Mesodermal cell (in vitro differentiated cells): ENCODE measurements around the gene CAMK1D. TPM values are rescaled to one million over a fixed set of nuclear protein-coding genes. Genes with fewer than 3 reads are reported as not detected.
"Not testable (repeated sequence)": the region's sequence is repeated elsewhere in the genome, so short reads cannot be mapped to it uniquely, and the experiment has no call there.

Source experiments
- H3K27ac ChIP-seq: 2 replicates; pipeline ENCODE4 v1.7.0; 2013; ENCODE audit warnings: mild to moderate bottlenecking, low read depth, low read length, moderate library complexity; ENCODE audit not compliant: severe bottlenecking
- H3K36me3 ChIP-seq: 2 replicates; pipeline ENCODE4 v1.7.1; 2013; ENCODE audit warnings: mild to moderate bottlenecking, low read length, moderate library complexity; ENCODE audit not compliant: control insufficient read depth, insufficient read depth
- H3K4me1 ChIP-seq: one replicate; pipeline ENCODE4 v1.7.1; 2013; ENCODE audit warnings: mild to moderate bottlenecking, low read length; ENCODE audit not compliant: insufficient read depth, control insufficient read depth, poor library complexity, severe bottlenecking
- H3K4me3 ChIP-seq: 2 replicates; pipeline ENCODE4 v1.7.0; 2013; ENCODE audit warnings: low read length, control low read depth, mild to moderate bottlenecking; ENCODE audit not compliant: insufficient read depth, poor library complexity, severe bottlenecking; ENCODE audit errors: extremely low read depth
- H3K9me3 ChIP-seq: 2 replicates; pipeline ENCODE4 v1.7.1; 2013; ENCODE audit warnings: mild to moderate bottlenecking, low read length, moderate library complexity; ENCODE audit not compliant: control insufficient read depth
- WGBS, 2 experiments: methylation state at CpG; one replicate each; pipeline ENCODE4 v1.1.5; 2013; ENCODE audit warnings: missing lambda C conversion rate in 2 of 2; ENCODE audit not compliant: insufficient coverage in 2 of 2; 5-methylcytosine and 5-hydroxymethylcytosine counted together
- polyA plus RNA-seq, 2 experiments: library from polyadenylated mRNA; stranded (reverse); fragments of 50-300 nt; gene quantifications; one replicate each; pipeline ENCODE4 v1.2.3, GENCODE V29; 2013

CAMK1D gene
- polyA plus RNA-seq (2013, experiment 1 of 2): 3.6 TPM
- 3.6 TPM for polyA plus RNA-seq (2013, experiment 2 of 2)

GRCh38 chr10:12348870-12349628 lies at the start of gene CAMK1D:
TSS of gene CAMK1D (plus strand) at chr10:12349547.
- H3K9me3 ChIP-seq: no peaks in the 10 kb centered on the region
- no peaks in the 10 kb centered on the region for H3K4me1 ChIP-seq
- H3K27ac ChIP-seq: no peak within 1 kb of the TSS
- 0 to 1% methylated on average over 28 to 40 of the region's 95 CpGs for WGBS, 2 experiments
- H3K4me3 ChIP-seq: peak within 1 kb of the TSS; percentile 58
- H3K36me3 ChIP-seq: no peaks in the 10 kb centered on the region

GRCh38 chr10:12301036-12301435 lies 48.3 kb upstream of the CAMK1D start:
- H3K36me3 ChIP-seq, H3K9me3 ChIP-seq, H3K4me3 ChIP-seq, H3K4me1 ChIP-seq, H3K27ac ChIP-seq: not testable (repeated sequence)
- 89 to 96% methylated on average over 4 of the region's 4 CpGs for WGBS, 2 experiments

- 77 to 93% methylated on average over 5 of the region's 6 CpGs for WGBS, 2 experiments
- no peaks in the 10 kb centered on the region for H3K36me3 ChIP-seq
Measured at GRCh38 chr10:12308057-12308456, 41.3 kb upstream of the CAMK1D start.

GRCh38 chr10:12308736-12309375 lies 40.5 kb upstream of the CAMK1D start:
- WGBS, 2 experiments: 91 to 93% methylated on average over 2 to 4 of the region's 8 CpGs
- Histone ChIP-seq H3K9me3 (no peaks in the 10 kb centered on the region), H3K4me1 (no peaks in the 10 kb centered on the region)

More at GRCh38 chr10:12308057-12308456, 41.3 kb upstream of the CAMK1D start:
- H3K4me3 ChIP-seq: no peak overlapping the region
- no peaks in the 10 kb centered on the region for H3K9me3 ChIP-seq
- no peaks in the 10 kb centered on the region for H3K4me1 ChIP-seq
- H3K27ac ChIP-seq: no peak overlapping the region

GRCh38 chr10:12309783-12310182 lies 39.6 kb upstream of the CAMK1D start:
- 85 to 98% methylated on average over 3 to 4 of the region's 5 CpGs for WGBS, 2 experiments
- H3K9me3 ChIP-seq, H3K4me3 ChIP-seq, H3K36me3 ChIP-seq, H3K4me1 ChIP-seq, H3K27ac ChIP-seq: not testable (repeated sequence)

More at GRCh38 chr10:12308736-12309375, 40.5 kb upstream of the CAMK1D start:
- Histone ChIP-seq H3K4me3 (no peak overlapping the region), H3K27ac (no peak overlapping the region), H3K36me3 (no peaks in the 10 kb centered on the region)

- H3K4me1 ChIP-seq: no peaks in the 10 kb centered on the region
- H3K4me3 ChIP-seq: no peak overlapping the region
- no peak overlapping the region for H3K27ac ChIP-seq
- H3K36me3 ChIP-seq: no peaks in the 10 kb centered on the region
- 89% methylated on average over 3 of the region's 6 CpGs; no CpG with 5 or more reads in 1 of the 2 experiments for WGBS, 2 experiments
- no peaks in the 10 kb centered on the region for H3K9me3 ChIP-seq
Measured at GRCh38 chr10:12314836-12315235, 34.5 kb upstream of the CAMK1D start.

- no peak overlapping the region for H3K4me3 ChIP-seq
- no peaks in the 10 kb centered on the region for H3K4me1 ChIP-seq
- no CpG with 5 or more reads among the region's 1 CpG for WGBS, 2 experiments
- H3K9me3 ChIP-seq: no peaks in the 10 kb centered on the region
- H3K27ac ChIP-seq: no peak overlapping the region
- no peaks in the 10 kb centered on the region for H3K36me3 ChIP-seq
Measured at GRCh38 chr10:12319076-12319475, 30.3 kb upstream of the CAMK1D start.

- Histone ChIP-seq H3K4me3 (no peak overlapping the region), H3K4me1 (no peaks in the 10 kb centered on the region), H3K36me3 (no peaks in the 10 kb centered on the region), H3K9me3 (no peaks in the 10 kb centered on the region), H3K27ac (no peak overlapping the region)
- 84 to 88% methylated on average over 3 of the region's 4 CpGs for WGBS, 2 experiments
Measured at GRCh38 chr10:12320892-12321291, 28.5 kb upstream of the CAMK1D start.

GRCh38 chr10:12321641-12322040 lies 27.7 kb upstream of the CAMK1D start:
- H3K4me3 ChIP-seq: no peak overlapping the region
- no peaks in the 10 kb centered on the region for H3K4me1 ChIP-seq
- H3K9me3 ChIP-seq: no peaks in the 10 kb centered on the region
- H3K27ac ChIP-seq: no peak overlapping the region
- 100% methylated on average over 1 of the region's 2 CpGs; no CpG with 5 or more reads in 1 of the 2 experiments for WGBS, 2 experiments
- H3K36me3 ChIP-seq: no peaks in the 10 kb centered on the region

GRCh38 chr10:12322583-12323131 lies 26.7 kb upstream of the CAMK1D start:
- Histone ChIP-seq H3K4me1 (no peaks in the 10 kb centered on the region), H3K9me3 (no peaks in the 10 kb centered on the region), H3K36me3 (no peaks in the 10 kb centered on the region), H3K27ac (no peak overlapping the region), H3K4me3 (no peak overlapping the region)
- WGBS, 2 experiments: 94 to 96% methylated on average over 4 to 8 of the region's 9 CpGs
